T-cell (primary cell): ENCODE results near the gene ATG101. TPM values are rescaled to one million over a fixed set of nuclear protein-coding genes. Genes with fewer than 3 reads are reported as not detected.

ENCODE experiments used
- ATAC-seq, 4 experiments: fragments of 200-7000 bp in 3 of 4; fragments of 150-1000 bp in 1 of 4; cut with Tn5 transposase; replicated peaks in 1 of 4; 1 replicate in 3 of 4; 2 replicates in 1 of 4; pipeline ENCODE4 v1.10.0; 2021; ENCODE audit warnings: moderate library complexity in 3 of 4, mild to moderate bottlenecking in 2 of 4, moderate number of reproducible peaks in 1 of 4
- CTCF ChIA-PET, 2 donors: fragments of 300-600 bp; sonication (Branson Sonifier 250); formaldehyde crosslinking; loops; one replicate each; lab custom pipeline; 2022; ENCODE audit warnings: antibody characterized with exemption in 2 of 2; lab: Charles Lee
- POLR2A ChIA-PET, 2 donors: fragments of 300-600 bp; sonication (Branson Sonifier 250); formaldehyde crosslinking; loops; one replicate each; lab custom pipeline; 2022; ENCODE audit warnings: antibody characterized with exemption in 2 of 2; lab: Charles Lee
- DNase-seq, 35 experiments: peaks; one replicate each; pipeline versions ENCODE4 v3.0.0 to v3.0.0-alpha.2; 2013 to 2023
- H3K27ac ChIP-seq: one replicate; pipeline ENCODE4 v1.5.1; 2013; ENCODE audit warnings: low read length
- H3K27me3 ChIP-seq, 2 experiments: replicated peaks in 1 of 2; 1 replicate in 1 of 2; 2 replicates in 1 of 2; pipeline versions ENCODE4 v1.6.1 to v1.7.0; 2013; ENCODE audit warnings: low read length in 1 of 2, mixed read lengths in 1 of 2; ENCODE audit not compliant: control insufficient read depth in 2 of 2, insufficient read depth in 2 of 2; ENCODE audit errors: extremely low read depth in 1 of 2
- H3K36me3 ChIP-seq, 2 donors: 1 replicate in 1 of 2; 2 replicates in 1 of 2; pipeline versions ENCODE4 v1.6.1 to v1.7.0; 2013; ENCODE audit warnings: low read length in 1 of 2; ENCODE audit not compliant: control insufficient read depth in 2 of 2, insufficient read depth in 1 of 2; ENCODE audit errors: extremely low read depth in 1 of 2
- H3K4me1 ChIP-seq, 2 experiments: 1 replicate in 1 of 2; 2 replicates in 1 of 2; pipeline versions ENCODE4 v1.6.1 to v1.7.0; 2013; ENCODE audit warnings: low read length in 2 of 2, mixed read lengths in 1 of 2; ENCODE audit not compliant: insufficient read depth in 2 of 2, control insufficient read depth in 1 of 2; ENCODE audit errors: extremely low read depth in 1 of 2
- H3K4me3 ChIP-seq, 2 donors: 1 replicate in 1 of 2; 2 replicates in 1 of 2; pipeline versions ENCODE4 v1.5.1 to v1.7.0; 2013; ENCODE audit warnings: mild to moderate bottlenecking in 2 of 2, low read length in 1 of 2, moderate library complexity in 1 of 2; ENCODE audit not compliant: control insufficient read depth in 1 of 2; ENCODE audit errors: extremely low read depth in 1 of 2
- H3K9me3 ChIP-seq: 2 replicates; pipeline ENCODE4 v1.7.0; 2013
- H3K27ac Mint-ChIP-seq, 2 donors: one replicate each; pipeline ENCODE4 v1.8.0; 2020 to 2021; ENCODE audit warnings: mild to moderate bottlenecking in 2 of 2, mixed read lengths in 2 of 2
- H3K27me3 Mint-ChIP-seq, 2 donors: one replicate each; pipeline ENCODE4 v1.8.0; 2021 to 2022; ENCODE audit warnings: mixed read lengths in 2 of 2
- H3K36me3 Mint-ChIP-seq: one replicate; pipeline ENCODE4 v1.8.0; 2021; ENCODE audit warnings: mixed read lengths
- H3K4me1 Mint-ChIP-seq, 3 donors: one replicate each; pipeline ENCODE4 v1.8.0; 2020 to 2022; ENCODE audit warnings: mixed read lengths in 3 of 3, mild to moderate bottlenecking in 1 of 3
- H3K4me3 Mint-ChIP-seq, 3 donors: one replicate each; pipeline ENCODE4 v1.8.0; 2020 to 2022; ENCODE audit warnings: mild to moderate bottlenecking in 3 of 3, mixed read lengths in 3 of 3, moderate library complexity in 3 of 3
- H3K9me3 Mint-ChIP-seq, 3 donors: one replicate each; pipeline ENCODE4 v1.8.0; 2020 to 2022; ENCODE audit warnings: mixed read lengths in 3 of 3
- WGBS: methylation state at CpG from one replicate; pipeline ENCODE4 v1.1.5; 2013; ENCODE audit warnings: missing lambda C conversion rate; ENCODE audit not compliant: insufficient coverage; 5-methylcytosine and 5-hydroxymethylcytosine counted together
- total RNA-seq, 35 experiments: library from RNA in 6 of 35; stranded (reverse) in 6 of 35; fragments of 120-200 nt in 1 of 35; gene quantifications; one replicate each; pipeline versions ENCODE4 v1.2.1 to v1.2.4 and lab custom pipeline; 2013 to 2026

ATG101 gene
- total RNA-seq, 5 donors from 2014 or later (not counting 1 experiment from before 2014, with no cell fraction given): 24.8 to 30.3 (median 25.9) TPM

DNA sequence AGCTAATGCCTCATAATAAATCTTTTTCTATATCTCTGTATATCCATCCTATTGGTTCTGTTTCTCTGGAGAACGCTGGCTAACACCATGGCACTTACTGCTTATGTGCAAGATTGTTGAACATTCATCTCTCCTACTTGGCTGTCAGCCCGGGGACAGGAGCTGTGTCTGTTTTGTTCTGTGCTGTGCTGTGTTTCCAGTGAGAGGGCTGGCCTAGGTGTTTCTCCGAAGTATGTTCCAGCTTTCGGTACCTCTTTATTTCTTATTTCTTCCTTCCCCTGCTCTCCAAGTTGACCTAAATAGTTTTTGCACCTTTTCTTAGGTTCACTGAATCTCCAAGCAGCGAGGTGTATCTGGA is 37.4 kb upstream of the ATG101 start:
- ATAC-seq (no peak), DNase-seq (peak in 1 of 35 experiments; percentile 37)
- peaks cover 5 to 35% of the 10 kb centered on the region in 2 experiments for H3K4me1 ChIP-seq
- peak overlapping the region; percentile 66 to 71 (median 68) for H3K4me3 Mint-ChIP-seq
- peaks cover 0 to 5% of the 10 kb centered on the region in 2 experiments for H3K27me3 ChIP-seq
- POLR2A ChIA-PET: interaction anchor here (0.5 to 1.4 kb wide), 6 partner anchors 10 to 261 kb away, joined by 3 to 16 read pairs (median 3); partner anchors contain the start of genes TAMALIN (in 2 of the 2), ATG101 (in 1 of the 2) and NR4A1 (in 1 of the 2)
- peaks cover 28 to 40% (median 32%) of the 10 kb centered on the region in 3 donors for H3K4me1 Mint-ChIP-seq
- no peaks in the 10 kb centered on the region for H3K36me3 ChIP-seq
- CTCF ChIA-PET: interaction anchor here (0.6 to 1.6 kb wide), 16 partner anchors 9 to 51 kb away, joined by 3 to 37 read pairs (median 4); partner anchors contain the start of genes ATG101 (in 1 of the 2), NR4A1 (in 1 of the 2) and TAMALIN (in 1 of the 2)
- peak overlapping the region; percentile 64 to 85 for H3K27ac Mint-ChIP-seq
- no peaks in the 10 kb centered on the region for H3K27me3 Mint-ChIP-seq
- peak overlapping the region; percentile 25 to 52 for H3K4me3 ChIP-seq
- peak overlapping the region; percentile 93 for H3K27ac ChIP-seq
- H3K36me3 Mint-ChIP-seq: no peaks in the 10 kb centered on the region
- H3K9me3 Mint-ChIP-seq: no peaks in the 10 kb centered on the region
- H3K9me3 ChIP-seq: no peaks in the 10 kb centered on the region
- 0% methylated on average over 2 of the region's 5 CpGs for WGBS

DNA sequence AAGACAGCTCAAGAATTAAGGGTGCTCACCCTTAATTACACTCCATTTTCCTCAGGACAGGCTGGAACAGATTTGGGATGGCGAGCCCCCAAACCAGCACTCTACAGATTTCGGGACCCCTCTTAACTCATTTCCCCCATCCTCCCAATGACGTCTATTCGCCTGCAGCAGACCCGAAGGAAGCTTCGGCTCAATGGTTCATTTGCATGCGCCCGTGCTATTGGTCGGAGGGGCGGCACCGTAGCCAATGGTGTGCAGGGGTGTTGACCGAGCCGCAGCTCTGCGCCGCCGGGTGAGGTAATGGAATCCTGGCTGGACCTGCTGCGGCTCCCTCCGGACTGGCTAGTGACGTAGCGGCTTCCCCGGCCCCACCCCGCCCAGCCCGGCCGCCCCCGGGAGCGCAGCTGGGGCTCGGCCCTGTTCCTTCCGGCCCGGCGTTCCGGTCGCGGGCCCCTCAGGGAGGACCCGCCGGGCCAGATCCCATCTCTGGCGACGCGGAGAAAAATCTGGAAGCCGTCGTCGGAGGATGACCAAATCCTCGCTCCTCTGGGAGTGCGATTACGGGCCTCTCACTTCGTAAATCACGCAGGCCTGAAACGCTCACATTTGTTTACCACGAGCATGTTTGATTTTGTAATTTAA is 36.9 kb upstream of the ATG101 start:
- ATAC-seq: peak; percentile 81 to 90 (median 89)
- peaks cover 28 to 42% (median 32%) of the 10 kb centered on the region in 3 donors for H3K4me1 Mint-ChIP-seq
- no peaks in the 10 kb centered on the region for H3K9me3 Mint-ChIP-seq
- peak overlapping the region; percentile 79 to 85 for H3K27ac Mint-ChIP-seq
- Histone ChIP-seq H3K4me3 (peak overlapping the region; percentile 25 to 52), H3K27me3 (peaks cover 0 to 7% of the 10 kb centered on the region in 2 experiments), H3K9me3 (no peaks in the 10 kb centered on the region), H3K36me3 (no peaks in the 10 kb centered on the region), H3K27ac (peak overlapping the region; percentile 93), H3K4me1 (peaks cover 5 to 40% of the 10 kb centered on the region in 2 experiments)
- peak; percentile 57 to 93 (median 78) for DNase-seq
- peak overlapping the region; percentile 66 to 77 (median 68) for H3K4me3 Mint-ChIP-seq
- ChIA-PET CTCF (interaction anchor here (0.6 to 1.6 kb wide), 16 partner anchors 10 to 50 kb away, joined by 3 to 37 read pairs (median 4); partner anchors contain the start of genes ATG101 (in 1 of the 2), NR4A1 (in 1 of the 2) and TAMALIN (in 1 of the 2)), POLR2A (interaction anchor here (0.5 to 1.4 kb wide), 6 partner anchors 10 to 262 kb away, joined by 3 to 16 read pairs (median 3); partner anchors contain the start of genes TAMALIN (in 2 of the 2), ATG101 (in 1 of the 2) and NR4A1 (in 1 of the 2))
- WGBS: 1% methylated on average over 41 of the region's 48 CpGs
- H3K36me3 Mint-ChIP-seq: no peaks in the 10 kb centered on the region
- no peaks in the 10 kb centered on the region for H3K27me3 Mint-ChIP-seq

DNA sequence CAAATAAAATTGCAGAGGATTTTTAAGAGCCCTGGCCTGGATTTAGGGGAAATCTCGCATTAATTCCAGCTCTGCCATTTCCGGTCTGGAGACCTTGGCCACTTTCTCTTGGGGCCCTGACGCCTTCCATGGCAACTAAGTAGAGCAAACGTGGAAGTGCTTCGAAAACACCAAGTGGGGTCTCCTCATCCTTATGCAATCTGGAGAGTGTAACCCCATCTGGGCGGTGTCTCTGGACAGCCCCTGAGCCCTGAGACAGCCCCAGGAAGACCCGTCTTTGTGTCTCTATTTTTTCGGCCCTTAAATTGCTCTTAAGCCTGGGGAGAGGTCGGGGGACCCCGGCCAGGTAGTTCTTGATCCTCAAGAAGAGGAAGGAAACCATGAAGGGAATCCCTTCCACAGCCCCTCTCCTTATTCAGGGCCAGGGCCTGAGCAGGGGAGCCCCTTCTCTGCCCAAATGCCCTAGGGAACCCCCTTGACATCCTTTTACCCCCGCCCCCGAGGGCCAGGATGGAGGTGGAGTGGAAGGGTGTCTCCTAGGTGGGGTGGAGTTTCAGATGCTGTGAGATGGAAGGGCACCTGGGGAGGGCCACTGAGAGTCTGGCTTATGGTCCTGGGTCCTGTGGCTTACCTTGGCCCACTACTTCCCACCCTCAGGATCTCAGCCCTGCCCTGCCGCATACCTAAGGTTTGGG is 36.2 kb upstream of the ATG101 start:
- peak overlapping the region; percentile 25 to 52 for H3K4me3 ChIP-seq
- 76% methylated on average over 5 of the region's 13 CpGs for WGBS
- no peaks in the 10 kb centered on the region for H3K9me3 ChIP-seq
- H3K9me3 Mint-ChIP-seq: no peaks in the 10 kb centered on the region
- H3K27ac Mint-ChIP-seq: peak overlapping the region; percentile 74 to 79
- POLR2A ChIA-PET: interaction anchor here in 1 of 2 donors (1.3 to 1.4 kb wide), 3 partner anchors 18 to 36 kb away, joined by 3 to 16 read pairs (median 14); partner anchors contain the start of genes ATG101, NR4A1 and TAMALIN
- H3K36me3 Mint-ChIP-seq: no peaks in the 10 kb centered on the region
- H3K27me3 Mint-ChIP-seq: no peaks in the 10 kb centered on the region
- peak overlapping the region; percentile 93 for H3K27ac ChIP-seq
- no peaks in the 10 kb centered on the region for H3K36me3 ChIP-seq
- peak overlapping the region; percentile 66 to 77 (median 68) for H3K4me3 Mint-ChIP-seq
- DNase-seq (no peak), ATAC-seq (no peak)
- peaks cover 5 to 41% of the 10 kb centered on the region in 2 experiments for H3K4me1 ChIP-seq
- peaks cover 0 to 7% of the 10 kb centered on the region in 2 experiments for H3K27me3 ChIP-seq
- CTCF ChIA-PET: interaction anchor here in 1 of 2 donors (0.5 to 1.6 kb wide), 11 partner anchors 8 to 89 kb away, joined by 3 to 37 read pairs (median 5); partner anchors contain the start of genes ATG101, NR4A1 and TAMALIN
- H3K4me1 Mint-ChIP-seq: peaks cover 32 to 47% (median 36%) of the 10 kb centered on the region in 3 donors

DNA sequence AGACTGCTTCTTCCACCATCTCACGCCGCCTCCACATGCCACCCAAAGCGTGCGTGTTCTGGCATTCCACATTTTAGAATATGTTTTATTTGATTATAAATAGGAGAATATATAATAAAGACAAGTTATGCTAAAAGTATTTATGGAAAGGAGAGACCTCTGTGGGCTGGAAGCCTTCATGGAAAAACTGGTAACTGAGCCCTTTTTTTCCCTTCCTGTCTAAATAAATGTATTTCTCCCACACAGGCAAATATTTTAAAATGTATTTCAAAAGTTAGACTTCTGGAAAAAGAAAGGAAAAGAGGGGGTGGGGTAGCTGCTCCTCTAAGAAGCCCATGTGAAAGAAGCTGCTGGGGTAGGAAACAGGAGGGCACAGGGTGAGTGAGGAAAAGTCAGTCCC is 34.6 kb upstream of the ATG101 start:
- H3K4me3 ChIP-seq: no peak overlapping the region
- Mint-ChIP-seq H3K36me3 (no peaks in the 10 kb centered on the region), H3K27ac (no peak overlapping the region), H3K4me3 (peak overlapping the region in 1 of 3 donors; percentile 70), H3K9me3 (no peaks in the 10 kb centered on the region), H3K27me3 (no peaks in the 10 kb centered on the region), H3K4me1 (peaks cover 32 to 55% (median 41%) of the 10 kb centered on the region in 3 donors)
- ATAC-seq: no peak
- H3K4me1 ChIP-seq: peaks cover 5 to 41% of the 10 kb centered on the region in 2 experiments
- H3K27me3 ChIP-seq: peaks cover 0 to 10% of the 10 kb centered on the region in 2 experiments
- no CpG with 5 or more reads among the region's 4 CpGs for WGBS
- CTCF ChIA-PET: interaction anchor here in 1 of 2 donors (1.8 kb wide), 1 partner anchor 9 kb away, joined by 5 read pairs; no protein-coding TSS in a partner anchor
- POLR2A ChIA-PET: interaction anchor here in 1 of 2 donors (1.6 kb wide), 1 partner anchor 16 kb away, joined by 4 read pairs; the partner anchor contains the start of gene NR4A1
- DNase-seq: no peak
- H3K36me3 ChIP-seq: no peaks in the 10 kb centered on the region
- H3K27ac ChIP-seq: no peak overlapping the region
- no peaks in the 10 kb centered on the region for H3K9me3 ChIP-seq

DNA sequence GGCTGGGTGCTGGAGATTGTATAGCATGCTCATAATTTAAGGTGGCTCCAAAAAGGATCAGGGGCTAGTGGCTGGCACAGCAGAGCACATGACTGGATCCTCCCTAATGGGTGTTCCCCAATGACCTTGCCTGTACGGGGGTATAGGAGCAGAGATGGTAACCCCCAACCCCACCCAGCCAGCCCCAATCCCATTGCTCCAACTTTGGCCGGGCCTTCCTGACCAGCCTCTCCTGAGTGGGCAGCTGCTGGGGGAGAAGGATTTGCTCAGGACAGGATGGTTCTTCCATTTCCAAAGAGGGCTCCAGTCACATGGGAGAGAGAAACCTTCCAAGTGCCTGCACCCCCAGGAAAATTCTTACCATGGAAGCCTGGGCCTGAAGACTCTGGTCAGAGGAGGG is 33.9 kb upstream of the ATG101 start:
- H3K27me3 Mint-ChIP-seq: no peaks in the 10 kb centered on the region
- peak overlapping the region; percentile 57 to 71 (median 70) for H3K4me3 Mint-ChIP-seq

More for the DNA sequence above, 33.9 kb upstream of the ATG101 start:
- H3K4me3 ChIP-seq: no peak overlapping the region
- Mint-ChIP-seq H3K27ac (no peak overlapping the region), H3K4me1 (peaks cover 32 to 59% (median 41%) of the 10 kb centered on the region in 3 donors), H3K9me3 (no peaks in the 10 kb centered on the region), H3K36me3 (no peaks in the 10 kb centered on the region)
- ChIA-PET POLR2A (interaction anchor here in 1 of 2 donors (1.6 kb wide), 1 partner anchor 15 kb away, joined by 4 read pairs; the partner anchor contains the start of gene NR4A1), CTCF (interaction anchor here (1.0 to 2.0 kb wide), 3 partner anchors 9 to 13 kb away, joined by 3 to 20 read pairs (median 5); no protein-coding TSS in a partner anchor)
- DNase-seq (no peak), ATAC-seq (no peak)
- H3K9me3 ChIP-seq: no peaks in the 10 kb centered on the region
- H3K27ac ChIP-seq: no peak overlapping the region
- H3K36me3 ChIP-seq: no peaks in the 10 kb centered on the region
- peaks cover 5 to 41% of the 10 kb centered on the region in 2 experiments for H3K4me1 ChIP-seq
- WGBS: no CpG with 5 or more reads among the region's 2 CpGs
- peaks cover 0 to 10% of the 10 kb centered on the region in 2 experiments for H3K27me3 ChIP-seq
